NCI-H524 treated with DMSO at 0.1 percent for 48 hours (cell line): ENCODE data around the gene OR52E2.
"Not testable (repeated sequence)": the region's sequence is repeated elsewhere in the genome, so short reads cannot be mapped to it uniquely, and the experiment has no call there.

Experiments
- DNase-seq: peaks from one replicate; lab custom pipeline; 2025; lab: John Stamatoyannopoulos, UW

The OR52E2 gene

DNA sequence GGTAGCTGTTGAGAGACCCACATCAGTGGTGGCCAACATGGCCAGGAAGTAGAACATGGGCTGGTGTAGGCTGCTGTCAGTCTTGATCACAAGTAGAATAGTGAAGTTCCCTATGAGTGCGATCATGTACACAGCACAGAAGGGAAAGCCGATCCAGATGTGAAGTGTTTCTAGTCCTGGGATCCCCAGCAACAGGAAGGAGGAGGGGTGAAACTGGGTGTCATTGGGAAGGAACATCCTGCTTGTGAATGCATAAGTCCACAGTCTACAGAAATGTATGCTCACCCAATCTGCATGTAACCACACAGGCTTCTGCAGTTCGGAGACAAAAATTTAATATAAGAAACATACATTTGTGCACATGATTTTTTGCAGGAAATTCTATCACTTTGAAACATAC, at the start of gene OR52E2:
Gene OR52E2, minus strand, starts transcription at position 237 of the 400 bp plus-strand sequence. Its CDS starts 0 bp downstream, at position 237.
- DNase-seq, result no peak

DNA sequence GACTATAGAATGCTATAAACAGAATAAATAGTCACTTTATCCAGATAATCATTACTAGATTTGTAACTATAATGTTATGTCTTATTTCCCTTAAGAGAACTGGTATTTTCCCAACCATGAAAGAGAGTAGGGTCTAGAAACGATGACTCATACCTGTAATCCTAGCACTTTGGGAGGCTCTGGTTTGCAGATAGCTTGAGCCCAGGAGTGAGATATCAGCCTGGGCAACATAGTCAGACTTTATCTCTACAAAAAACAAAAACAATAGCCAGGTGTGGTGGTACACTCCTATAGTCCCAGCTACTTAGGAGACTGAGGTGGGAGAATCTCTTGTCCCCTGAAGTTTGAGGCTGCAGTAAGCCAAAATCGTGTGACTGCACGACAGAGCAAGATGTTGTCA, 47.9 kb upstream of the OR52E2 start:
- DNase-seq, result no peak

DNA sequence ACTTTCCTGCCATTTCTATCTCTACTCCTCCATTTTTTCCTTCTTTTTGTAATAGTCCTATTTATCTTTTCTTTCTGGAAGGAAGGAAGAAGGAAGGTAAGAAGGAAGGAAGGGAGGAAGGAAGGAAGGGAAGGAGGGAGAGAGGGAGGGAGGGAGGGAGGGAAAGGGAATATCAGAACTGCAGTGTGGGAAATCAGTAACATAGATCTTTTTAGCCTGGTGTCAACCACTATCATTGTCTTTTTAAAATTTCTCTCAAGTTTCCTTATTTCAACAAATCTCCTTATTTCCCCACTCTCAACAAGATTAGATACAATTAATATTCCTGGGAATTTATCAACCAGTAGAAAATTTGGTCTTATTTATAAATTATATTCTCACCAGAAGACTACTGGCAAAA, 43.6 kb upstream of the OR52E2 start:
- DNase-seq, result no peak

DNA sequence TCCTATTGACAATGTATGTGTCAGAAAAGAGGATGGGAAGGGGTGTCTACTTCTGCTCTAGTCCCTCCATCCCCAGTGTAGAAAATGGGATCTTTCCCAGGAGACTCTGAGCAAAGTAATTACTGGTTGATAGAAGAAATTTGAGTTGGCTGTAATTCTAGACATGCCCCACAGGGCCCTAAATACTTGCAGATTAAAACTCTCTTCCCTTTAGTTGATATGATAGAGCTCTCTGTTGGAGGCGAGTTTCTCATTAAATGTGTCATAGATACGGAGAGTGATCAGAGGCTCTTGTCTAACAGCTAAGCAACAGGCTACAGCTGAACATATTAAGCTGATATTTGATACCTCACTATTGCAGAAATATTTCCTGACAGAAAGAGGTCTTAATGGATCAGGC, 42.8 kb upstream of the OR52E2 start:
- DNase-seq, result peak; percentile 42

DNA sequence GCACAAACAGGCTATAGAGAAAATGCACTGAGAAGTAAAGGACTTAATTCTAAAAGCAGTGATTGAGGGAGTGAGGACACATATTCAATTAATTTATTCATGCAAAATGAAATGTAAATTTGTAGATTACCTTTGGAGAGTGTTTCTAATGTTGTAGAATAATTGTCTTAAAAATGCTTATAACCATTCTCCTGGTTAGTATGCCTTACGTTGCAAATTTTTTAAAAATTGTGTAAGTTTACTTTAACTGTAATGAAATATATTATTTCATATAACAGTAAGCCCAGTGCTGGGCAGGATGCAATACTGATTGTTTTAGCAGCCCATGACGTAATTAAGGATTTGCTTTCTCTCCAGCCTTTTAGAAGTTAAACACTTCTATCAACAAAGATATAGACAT, 36.6 kb upstream of the OR52E2 start:
- no peak for DNase-seq

DNA sequence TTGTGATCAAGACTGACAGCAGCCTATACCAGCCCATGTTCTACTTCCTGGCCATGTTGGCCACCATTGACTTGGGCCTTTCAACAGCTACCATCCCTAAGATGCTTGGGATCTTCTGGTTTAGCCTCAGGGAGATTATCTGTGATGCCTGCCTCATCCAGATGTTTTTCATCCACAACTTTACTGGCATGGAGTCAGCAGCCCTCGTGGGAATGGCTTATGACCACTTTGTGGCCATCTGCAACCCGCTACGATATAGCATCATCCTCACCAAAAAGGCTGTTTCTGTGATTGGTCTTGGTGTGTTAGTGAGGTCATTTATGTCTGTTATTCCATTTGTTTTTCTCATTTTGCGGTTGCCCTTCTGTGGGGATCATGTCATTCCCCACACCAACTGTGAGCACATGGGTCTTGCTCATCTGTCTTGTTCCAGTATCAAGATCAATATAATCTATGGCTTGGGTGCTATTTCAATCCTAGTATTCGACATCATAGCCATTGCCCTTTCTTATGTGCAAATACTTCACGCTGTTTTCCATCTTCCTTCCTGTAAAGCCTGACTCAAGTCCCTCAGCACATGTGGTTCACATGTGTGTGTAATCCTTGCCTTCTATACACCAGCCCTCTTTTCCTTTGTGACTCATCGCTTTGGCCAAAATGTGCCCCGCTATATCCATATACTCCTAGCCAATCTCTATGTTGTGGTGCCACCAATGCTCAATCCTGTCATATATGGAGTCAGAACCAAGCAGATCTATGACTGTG, 33.6 kb upstream of the OR52E2 start:
- no peak for DNase-seq

DNA sequence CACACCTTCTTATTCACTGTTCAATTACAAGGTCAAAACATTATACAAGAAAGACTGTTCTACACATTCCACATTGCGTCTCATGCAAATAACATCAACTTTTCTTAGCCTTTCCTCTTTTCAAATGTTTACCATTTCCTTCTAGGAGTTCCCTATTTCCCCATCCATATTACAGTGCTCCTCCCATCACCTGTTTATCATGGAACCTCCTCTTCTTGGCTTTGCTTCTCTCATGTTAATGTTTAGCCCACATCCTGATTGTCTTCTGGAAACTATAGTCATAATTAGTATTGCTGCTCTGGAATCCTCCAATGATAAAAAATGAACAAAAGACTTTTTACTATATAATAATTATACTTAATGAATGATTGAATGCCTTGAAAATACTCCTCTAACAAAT, 31.2 kb upstream of the OR52E2 start:
- DNase-seq, result no peak

DNA sequence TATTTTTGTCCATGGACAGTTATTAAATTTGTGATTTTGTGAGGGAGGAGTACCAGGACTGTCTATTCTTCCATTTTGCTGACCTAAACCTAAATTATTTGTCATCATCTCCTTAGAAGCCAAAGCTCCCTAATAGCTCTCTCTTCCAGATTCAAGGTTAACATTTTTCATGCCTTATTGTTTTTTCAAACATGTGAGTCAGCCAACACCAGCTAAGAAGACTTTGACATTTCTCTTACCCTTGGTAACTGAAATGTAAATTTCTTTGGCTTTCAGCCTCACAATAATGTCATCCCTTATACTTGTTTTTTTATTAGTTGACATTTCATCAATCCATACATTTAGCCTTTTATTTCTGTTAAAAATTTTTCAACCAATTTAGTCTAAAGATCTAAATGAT, 29.1 kb upstream of the OR52E2 start:
- DNase-seq, result no peak

DNA sequence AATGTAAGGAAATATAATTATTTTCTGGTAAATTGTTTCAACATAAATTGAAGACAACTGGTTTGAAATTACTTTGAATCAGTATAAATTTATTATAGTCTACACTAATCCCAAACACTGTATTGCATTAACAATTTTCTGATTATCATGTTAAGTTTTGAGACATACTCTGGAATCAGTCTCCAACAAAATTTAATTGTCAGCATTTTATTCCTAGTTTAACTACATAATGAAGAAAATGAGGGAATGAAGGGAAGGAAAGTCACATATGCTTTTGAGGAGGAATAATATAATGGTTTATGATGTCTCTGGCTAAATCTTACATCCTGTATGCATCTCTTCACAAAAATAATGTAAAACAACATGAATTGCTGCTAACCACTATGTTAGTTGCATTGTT, 24.2 kb upstream of the OR52E2 start:
- no peak for DNase-seq

DNA sequence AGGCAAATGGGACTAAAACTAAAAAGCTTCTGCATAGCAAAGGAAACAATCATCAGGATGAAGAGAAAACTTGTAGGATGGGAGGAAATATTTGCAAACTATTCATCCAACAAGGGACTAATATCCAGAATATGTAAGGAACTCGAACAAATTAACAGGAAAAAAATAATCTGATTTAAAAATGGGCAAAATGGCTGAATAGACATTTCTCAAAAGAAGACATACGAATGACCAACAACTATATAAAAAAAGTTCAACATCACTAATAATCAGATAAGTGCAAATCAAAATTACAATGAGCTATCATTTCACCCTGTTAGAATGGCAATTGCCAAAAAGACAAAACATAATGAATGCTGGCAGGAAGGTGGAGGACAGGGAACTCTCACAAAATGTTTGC, 22.0 kb upstream of the OR52E2 start:
- DNase-seq, result no peak

DNA sequence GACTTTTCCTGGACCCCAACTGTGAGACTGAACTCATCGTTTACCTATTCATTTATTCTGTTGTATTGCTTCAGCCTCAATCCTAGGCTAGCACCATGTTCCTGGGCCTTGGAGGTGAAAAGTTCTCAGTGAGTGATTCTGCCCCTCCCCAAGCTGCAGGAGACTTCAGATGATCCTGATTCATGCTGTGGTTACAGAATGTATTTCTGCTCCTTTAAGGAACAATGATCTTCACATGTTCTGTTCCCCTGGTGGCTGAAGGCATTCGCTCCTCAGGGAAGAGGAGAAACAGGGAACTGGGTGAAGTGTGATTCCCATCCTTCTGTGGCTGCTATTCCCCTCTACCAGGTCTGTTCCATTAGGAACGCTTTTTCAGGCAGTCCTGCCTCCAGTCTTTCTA, 12.4 kb upstream of the OR52E2 start:
- no peak for DNase-seq

DNA sequence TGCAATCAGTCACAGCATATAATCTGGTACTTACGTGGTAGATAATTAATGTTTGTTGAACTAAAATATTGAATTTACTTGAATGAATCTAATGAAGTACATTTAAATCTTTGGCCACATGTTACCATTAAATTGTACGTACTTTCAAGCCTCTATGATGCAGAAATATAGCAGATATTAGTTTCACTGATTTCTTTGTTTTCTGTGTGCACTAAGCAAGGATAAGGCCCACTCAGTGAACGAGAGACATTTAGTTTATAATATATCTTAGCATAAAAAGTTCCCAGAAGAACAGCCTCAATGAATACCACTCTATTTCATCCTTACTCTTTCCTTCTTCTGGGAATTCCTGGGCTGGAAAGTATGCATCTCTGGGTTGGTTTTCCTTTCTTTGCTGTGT, 9.8 kb upstream of the OR52E2 start, which contains the start of gene OR52E1:
Gene OR52E1, plus strand, starts transcription at position 301 of the 400 bp plus-strand sequence.
- no peak for DNase-seq

DNA sequence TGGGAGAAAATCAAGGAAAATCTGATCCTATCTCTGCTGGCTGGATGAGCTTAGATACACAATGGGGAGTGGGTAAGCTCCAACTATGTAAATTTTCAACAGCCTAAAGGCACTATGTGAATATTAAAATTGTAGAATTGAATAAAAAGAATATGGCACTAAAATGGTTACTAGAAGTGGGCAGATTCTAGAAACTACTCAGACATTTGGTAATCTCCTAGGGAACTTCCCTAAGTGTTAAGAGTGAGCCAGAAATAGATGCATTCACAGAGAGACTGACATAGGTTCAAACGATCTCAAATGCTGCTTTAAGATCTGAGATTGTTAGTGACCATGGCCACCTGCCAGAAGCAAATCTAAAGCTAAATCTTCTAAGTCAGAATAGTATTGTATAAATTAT, 5.6 kb upstream of the OR52E2 start:
- DNase-seq, result no peak

DNA sequence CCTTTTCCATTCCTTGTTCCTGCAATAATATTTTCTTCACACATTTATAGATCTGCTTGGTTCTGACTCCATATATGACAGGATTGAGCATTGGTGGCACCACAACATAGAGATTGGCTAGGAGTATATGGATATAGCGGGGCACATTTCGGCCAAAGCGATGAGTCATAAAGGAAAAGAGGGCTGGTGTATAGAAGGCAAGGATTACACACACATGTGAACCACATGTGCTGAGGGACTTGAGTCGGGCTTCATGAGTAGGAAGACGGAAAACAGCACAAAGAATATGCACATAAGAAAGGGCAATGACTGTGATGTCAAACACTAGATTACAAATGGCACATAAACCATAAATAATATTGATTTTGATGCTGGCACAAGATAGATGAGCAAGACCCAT, 748 bp downstream of the OR52E2 start:
- DNase-seq, result not testable (repeated sequence)

DNA sequence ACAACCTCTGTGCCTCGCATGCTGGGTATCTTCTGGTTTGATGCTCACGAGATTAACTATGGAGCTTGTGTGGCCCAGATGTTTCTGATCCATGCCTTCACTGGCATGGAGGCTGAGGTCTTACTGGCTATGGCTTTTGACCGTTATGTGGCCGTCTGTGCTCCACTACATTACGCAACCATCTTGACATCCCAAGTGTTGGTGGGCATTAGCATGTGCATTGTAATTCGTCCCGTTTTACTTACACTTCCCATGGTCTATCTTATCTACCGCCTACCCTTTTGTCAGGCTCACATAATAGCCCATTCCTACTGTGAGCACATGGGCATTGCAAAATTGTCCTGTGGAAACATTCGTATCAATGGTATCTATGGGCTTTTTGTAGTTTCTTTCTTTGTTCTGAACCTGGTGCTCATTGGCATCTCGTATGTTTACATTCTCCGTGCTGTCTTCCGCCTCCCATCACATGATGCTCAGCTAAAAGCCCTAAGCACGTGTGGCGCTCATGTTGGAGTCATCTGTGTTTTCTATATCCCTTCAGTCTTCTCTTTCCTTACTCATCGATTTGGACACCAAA, 12.6 kb downstream of the OR52E2 start:
- no peak for DNase-seq

DNA sequence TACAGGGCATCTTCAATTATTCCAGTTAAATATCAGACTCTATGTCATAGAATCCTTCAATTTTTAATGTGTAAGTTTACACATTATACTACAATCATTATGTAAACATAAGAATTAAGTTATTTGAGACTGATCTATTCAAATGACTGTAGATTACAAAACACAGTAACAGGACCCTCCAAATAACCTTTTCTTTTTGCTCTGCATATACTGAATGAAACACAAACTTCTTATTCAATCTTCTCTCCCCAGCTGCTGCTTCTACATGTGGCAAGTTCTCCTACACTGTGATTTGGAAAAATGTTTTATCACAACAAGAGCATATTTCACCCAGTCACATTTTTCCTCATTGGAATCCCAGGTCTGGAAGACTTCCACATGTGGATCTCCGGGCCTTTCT, 13.2 kb downstream of the OR52E2 start, which contains the start of gene OR52J3:
Gene OR52J3, plus strand, starts transcription at position 301 of the 400 bp plus-strand sequence. Its CDS starts 0 bp downstream, at position 301.
- DNase-seq, result no peak

DNA sequence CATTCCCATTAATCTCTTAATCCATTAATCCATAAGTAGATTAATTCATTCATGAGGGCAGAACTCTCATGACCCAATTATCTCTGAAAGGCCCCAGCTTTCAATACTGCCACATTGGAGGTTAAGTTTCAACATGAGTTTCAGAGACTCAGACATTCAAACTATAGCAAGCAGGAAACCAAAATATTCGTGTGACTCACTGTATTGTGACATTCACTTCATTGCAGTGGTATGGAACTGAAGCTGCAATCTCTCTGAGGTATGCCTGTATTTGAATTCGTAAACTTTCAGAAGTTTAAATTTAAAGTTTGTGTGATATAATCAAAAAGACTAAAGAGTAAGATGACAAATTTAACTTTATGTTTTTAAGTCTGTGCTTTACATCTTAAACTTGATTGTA, 16.0 kb downstream of the OR52E2 start:
- DNase-seq, result peak; percentile 20

DNA sequence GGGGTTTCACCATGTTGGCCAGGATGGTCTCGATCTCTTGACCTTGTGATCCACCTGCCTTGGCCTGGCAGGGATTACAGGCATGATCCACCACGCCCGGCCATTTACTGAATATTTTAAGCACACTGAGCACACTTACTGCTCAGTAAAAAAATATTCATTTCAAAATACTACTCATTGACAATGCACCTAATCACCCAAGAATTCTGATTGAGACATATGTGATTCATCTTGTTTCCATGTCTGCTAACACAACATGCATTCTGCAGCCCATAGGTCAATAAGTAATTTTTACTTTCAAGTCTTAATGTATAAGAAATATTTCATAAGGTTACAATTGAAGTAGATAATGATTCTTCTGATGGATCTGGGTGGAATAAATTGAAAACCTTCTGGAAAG, 17.3 kb downstream of the OR52E2 start:
- DNase-seq, result no peak

DNA sequence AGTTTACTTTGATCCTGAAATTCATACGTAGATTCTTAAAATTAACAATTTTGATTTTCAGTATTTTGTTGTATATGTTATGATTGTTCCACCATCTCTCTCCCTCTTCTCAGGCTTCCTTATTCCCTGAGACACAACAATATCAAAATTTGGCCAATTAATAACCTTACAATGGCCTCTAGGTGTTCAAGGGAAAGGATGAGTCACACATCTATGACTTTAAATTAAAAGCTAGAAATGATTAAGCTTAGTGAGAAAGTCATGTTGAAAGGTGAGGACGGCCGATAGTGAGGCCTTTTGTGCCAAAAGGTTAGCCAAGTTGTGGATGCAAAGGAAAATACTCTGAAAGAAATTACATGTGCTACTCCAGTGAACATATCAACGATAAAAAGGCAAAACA, 18.6 kb downstream of the OR52E2 start:
- DNase-seq, result no peak

DNA sequence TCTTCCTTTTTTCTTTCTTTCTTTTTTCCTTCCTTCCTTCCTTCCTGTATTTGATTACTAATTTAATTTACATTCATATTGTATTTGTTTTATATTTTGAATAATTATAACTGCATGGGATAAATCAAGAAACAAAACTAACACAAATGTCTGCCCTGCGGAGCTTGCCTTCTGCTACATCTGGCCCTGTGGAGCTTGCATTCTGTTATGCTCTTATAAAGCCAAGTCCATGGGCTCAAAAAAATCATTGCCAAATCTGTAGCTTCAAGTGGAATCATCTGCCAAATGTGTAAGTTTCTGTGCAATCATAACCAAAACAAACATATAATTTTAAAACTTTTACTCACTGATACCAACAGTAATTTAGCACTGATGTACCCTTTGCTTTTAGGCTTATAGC, 21.1 kb downstream of the OR52E2 start:
- no peak for DNase-seq

DNA sequence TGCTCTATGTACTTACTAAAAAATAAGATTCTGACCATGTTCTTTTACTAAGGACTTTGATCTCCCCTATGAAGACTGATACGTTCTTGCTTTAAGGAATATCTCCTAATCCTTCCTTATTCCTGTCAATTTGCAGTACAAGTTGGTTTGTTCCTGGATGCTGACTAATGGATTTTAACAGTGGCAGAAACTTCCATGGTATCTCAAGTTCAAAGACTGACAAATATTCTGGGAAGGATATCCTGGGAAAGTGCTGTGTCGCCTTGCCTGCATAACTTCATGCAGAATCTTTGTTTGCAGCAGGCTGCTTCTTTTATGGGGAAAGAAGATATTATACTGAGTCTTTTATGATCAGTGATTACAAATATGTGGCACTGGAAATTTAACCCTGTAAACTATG, 21.5 kb downstream of the OR52E2 start:
- no peak for DNase-seq

DNA sequence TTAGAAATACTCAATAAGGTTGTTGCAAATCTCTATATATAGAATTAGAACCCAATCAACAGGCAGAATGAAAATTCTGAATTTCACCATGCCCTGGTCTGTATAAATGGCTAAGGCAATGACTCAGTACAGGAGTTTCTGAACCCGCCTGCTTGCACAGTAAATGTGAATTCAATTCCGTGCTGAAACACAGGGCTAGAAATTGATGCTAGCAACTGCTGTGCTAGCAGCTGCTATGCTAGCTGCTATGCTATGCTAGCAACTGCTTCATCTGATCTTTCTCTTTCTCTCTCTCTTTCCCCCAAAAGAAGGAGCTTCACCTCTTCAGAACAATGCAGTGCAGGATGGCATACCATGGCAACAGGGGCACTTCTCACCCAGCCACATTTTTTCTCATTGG, 22.8 kb downstream of the OR52E2 start:
- DNase-seq, result no peak

DNA sequence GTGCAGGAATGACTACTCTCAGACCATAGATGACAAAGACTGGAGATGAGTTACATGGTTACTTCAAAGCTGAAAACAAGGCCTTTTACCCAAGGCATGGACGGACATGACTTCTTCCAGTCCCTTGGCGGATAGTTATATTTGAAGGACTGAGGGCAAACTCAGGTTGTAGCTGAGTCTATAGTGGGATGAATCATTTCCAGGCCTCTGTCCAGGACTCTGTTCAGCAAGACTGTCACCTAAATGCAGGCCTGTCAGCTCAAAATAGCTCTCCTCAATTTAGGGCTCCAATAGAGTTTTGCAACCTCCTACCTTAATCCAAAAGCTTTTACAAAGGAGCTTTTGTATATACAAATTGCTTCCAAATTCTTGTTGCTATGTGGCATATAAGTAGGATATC, 37.4 kb downstream of the OR52E2 start:
- DNase-seq, result no peak

DNA sequence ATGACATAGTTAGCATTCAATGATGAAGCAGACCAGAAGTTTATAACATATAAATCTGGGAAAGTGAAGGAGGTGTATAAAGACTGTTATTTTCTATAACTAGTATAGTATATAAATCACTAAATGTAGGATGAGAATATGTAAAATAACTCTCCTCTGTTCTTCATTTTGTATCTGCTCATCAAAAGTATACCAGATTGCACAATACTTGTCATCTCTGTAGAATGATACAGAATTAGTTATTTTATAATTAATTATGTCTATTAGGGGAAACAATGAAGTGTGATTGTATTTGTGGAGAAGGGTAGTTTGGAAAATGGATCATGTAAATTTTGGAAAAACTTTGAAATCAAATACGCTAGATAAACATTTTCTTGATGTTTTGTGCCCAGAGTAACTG, 46.4 kb downstream of the OR52E2 start:
- no peak for DNase-seq
